HG02763 (cell line): ENCODE data around the gene PCDHA6.
"Not testable (repeated sequence)": the region's sequence is repeated elsewhere in the genome, so short reads cannot be mapped to it uniquely, and the experiment has no call there.

ENCODE experiments used
- ATAC-seq: cut with Tn5 transposase; IDR thresholded peaks from one replicate; pipeline ENCODE4 v1.9.1; 2021; ENCODE audit warnings: mild to moderate bottlenecking, moderate library complexity; ENCODE audit not compliant: unreplicated experiment

The PCDHA6 gene

DNA sequence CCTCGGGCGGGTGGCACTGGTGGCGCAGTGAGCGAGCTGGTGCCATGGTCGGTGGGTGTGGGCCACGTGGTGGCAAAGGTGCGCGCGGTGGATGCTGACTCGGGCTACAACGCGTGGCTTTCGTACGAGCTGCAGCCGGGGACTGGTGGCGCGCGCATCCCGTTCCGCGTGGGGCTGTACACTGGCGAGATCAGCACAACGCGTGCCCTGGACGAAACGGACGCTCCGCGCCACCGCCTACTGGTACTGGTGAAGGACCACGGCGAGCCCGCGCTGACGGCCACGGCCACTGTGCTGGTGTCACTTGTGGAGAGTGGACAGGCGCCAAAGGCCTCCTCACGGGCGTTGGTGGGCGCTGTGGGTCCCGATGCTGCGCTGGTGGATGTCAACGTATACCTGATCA, 18.9 kb upstream of the PCDHA6 start:
- ATAC-seq: no peak

DNA sequence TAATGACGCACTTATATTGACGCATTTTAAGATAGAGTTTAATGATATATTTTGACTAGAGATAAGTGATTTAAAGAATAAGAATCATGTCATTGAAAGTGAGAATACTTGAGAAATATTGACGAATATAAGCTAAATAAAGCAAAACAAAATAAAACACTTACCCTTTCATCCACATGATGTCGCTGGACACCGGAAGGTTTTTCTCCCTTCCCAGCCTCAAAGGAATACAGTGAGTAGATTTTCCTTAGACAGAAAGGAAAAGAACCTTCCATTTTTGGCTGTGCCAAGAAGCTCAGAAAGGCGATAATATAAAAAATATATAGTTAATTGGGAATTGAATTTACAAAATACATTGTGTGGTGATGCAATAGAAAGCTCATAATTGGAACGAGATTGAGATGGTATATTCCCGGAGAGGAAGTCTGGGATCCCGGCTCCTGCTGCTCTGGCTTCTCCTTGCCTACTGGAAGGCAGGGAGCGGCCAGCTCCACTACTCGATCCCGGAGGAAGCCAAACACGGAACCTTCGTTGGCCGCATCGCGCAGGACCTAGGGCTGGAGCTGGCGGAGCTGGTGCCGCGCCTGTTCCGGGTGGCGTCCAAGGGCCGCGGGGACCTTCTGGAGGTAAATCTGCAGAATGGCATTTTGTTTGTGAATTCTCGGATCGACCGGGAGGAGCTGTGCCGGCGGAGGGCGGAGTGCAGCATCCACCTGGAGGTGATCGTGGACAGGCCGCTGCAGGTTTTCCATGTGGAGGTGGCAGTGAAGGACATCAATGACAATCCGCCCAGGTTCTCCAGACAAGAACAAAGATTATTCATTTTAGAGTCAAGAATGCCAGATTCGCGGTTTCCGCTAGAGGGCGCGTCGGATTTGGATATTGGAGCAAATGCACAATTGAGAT, 6.1 kb upstream of the PCDHA6 start, which contains the start of gene PCDHA5:
TSS of gene PCDHA5 (plus strand) at position 239 of the 906 bp plus-strand sequence.
- ATAC-seq: no peak

DNA sequence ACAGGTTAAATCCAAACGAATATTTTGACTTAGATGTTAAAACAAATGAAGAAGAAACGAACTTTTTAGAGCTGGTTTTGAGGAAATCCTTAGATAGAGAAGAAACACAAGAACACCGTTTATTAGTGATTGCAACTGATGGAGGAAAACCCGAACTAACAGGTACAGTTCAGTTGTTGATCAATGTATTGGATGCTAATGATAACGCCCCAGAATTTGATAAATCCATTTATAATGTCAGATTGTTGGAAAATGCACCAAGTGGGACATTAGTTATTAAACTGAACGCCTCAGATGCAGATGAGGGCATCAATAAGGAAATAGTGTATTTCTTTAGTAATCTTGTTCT, 5.5 kb upstream of the PCDHA6 start:
- no peak for ATAC-seq

DNA sequence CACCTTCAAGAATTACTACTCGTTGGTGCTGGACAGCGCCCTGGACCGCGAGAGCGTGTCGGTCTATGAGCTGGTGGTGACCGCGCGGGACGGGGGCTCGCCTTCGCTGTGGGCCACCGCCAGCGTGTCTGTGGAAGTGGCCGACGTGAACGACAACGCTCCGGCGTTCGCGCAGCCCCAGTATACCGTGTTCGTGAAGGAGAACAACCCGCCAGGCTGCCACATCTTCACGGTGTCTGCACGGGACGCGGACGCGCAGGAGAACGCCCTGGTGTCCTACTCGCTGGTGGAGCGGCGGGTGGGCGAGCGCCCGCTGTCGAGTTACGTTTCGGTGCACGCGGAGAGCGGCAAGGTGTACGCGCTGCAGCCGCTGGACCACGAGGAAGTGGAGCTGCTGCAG, 4.8 kb upstream of the PCDHA6 start:
- ATAC-seq: not testable (repeated sequence)

DNA sequence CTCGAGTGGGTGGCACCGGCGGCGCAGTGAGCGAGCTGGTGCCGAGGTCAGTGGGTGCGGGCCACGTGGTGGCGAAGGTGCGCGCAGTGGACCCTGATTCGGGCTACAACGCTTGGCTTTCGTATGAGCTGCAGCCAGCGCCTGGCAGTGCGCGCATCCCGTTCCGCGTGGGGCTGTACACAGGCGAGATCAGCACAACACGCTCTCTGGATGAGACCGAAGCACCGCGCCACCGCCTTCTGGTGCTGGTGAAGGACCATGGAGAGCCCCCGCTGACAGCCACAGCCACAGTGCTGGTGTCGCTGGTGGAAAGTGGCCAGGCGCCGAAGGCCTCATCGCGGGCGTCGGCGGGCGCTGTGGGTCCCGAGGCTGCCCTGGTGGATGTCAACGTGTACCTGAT, 4.3 kb upstream of the PCDHA6 start:
- no peak for ATAC-seq

DNA sequence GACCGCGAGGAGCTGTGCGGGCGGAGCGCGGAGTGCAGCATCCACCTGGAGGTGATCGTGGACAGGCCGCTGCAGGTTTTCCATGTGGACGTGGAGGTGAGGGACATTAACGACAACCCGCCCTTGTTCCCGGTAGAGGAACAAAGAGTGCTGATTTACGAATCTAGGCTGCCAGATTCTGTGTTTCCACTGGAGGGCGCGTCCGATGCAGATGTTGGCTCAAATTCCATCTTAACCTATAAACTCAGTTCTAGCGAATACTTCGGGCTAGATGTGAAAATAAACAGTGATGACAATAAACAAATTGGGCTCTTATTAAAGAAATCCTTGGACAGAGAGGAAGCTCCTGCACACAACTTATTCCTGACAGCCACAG, 590 bp downstream of the PCDHA6 start:
- ATAC-seq: no peak

DNA sequence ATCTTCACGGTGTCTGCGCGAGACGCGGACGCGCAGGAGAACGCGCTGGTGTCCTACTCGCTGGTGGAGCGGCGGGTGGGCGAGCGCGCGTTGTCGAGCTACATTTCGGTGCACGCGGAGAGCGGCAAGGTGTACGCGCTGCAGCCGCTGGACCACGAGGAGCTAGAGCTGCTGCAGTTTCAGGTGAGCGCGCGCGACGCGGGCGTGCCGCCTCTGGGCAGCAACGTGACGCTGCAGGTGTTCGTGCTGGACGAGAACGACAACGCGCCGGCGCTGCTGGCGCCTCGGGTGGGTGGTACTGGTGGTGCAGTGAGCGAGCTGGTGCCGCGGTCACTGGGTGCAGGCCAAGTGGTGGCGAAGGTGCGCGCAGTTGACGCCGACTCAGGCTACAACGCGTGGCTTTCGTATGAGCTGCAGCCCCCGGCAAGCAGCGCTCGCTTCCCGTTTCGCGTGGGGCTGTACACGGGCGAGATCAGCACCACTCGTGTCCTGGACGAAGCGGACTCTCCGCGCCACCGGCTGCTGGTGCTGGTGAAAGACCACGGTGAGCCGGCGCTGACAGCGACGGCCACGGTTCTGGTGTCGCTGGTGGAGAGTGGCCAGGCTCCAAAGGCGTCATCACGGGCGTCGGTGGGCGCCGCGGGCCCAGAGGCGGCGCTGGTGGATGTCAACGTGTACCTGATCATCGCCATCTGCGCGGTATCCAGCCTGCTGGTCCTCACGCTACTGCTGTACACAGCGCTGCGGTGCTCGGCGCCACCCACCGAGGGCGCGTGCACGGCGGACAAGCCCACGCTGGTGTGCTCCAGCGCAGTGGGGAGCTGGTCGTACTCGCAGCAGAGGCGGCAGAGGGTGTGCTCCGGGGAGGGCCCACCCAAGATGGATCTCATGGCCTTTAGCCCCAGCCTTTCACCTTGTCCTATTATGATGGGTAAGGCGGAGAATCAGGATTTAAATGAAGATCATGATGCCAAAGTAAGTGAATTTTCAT, 2.0 kb downstream of the PCDHA6 start:
- ATAC-seq: not testable (repeated sequence)

DNA sequence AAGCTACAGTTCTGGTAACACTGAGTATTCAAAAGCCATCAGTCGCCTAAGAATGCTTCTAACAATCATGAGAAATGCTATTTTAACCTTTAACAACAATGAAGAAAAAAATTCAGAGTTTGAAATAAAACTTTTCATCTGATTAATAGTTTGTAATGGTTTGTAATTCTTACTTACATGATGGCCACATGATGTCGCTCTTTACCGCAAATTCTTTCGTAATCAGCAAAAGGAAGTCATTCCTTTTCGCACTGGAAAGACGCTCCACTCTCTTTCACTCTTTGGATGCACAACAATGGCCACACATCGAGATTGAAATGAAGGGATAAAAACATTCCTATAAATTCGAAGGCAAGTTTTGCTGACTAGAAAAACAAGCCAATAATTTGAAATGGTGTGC, 6.2 kb downstream of the PCDHA6 start, which contains the start of gene PCDHA7:
TSS of gene PCDHA7 (plus strand) at position 277 of the 400 bp plus-strand sequence. CDS start at position 392, 115 bp downstream.
- ATAC-seq: no peak

DNA sequence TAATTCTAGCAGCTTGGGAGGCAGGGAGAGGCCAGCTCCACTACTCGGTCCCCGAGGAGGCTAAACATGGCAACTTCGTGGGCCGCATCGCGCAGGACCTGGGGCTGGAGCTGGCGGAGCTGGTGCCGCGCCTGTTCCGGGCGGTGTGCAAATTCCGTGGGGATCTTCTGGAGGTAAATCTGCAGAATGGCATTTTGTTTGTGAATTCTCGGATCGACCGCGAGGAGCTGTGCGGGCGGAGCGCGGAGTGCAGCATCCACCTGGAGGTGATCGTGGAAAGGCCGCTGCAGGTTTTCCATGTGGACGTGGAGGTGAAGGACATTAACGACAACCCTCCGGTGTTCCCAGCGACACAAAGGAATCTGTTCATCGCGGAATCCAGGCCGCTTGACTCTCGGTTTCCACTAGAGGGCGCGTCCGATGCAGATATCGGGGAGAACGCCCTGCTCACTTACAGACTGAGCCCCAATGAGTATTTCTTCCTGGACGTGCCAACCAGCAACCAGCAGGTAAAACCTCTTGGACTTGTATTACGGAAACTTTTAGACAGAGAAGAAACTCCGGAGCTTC, 6.8 kb downstream of the PCDHA6 start:
- ATAC-seq: not testable (repeated sequence)

DNA sequence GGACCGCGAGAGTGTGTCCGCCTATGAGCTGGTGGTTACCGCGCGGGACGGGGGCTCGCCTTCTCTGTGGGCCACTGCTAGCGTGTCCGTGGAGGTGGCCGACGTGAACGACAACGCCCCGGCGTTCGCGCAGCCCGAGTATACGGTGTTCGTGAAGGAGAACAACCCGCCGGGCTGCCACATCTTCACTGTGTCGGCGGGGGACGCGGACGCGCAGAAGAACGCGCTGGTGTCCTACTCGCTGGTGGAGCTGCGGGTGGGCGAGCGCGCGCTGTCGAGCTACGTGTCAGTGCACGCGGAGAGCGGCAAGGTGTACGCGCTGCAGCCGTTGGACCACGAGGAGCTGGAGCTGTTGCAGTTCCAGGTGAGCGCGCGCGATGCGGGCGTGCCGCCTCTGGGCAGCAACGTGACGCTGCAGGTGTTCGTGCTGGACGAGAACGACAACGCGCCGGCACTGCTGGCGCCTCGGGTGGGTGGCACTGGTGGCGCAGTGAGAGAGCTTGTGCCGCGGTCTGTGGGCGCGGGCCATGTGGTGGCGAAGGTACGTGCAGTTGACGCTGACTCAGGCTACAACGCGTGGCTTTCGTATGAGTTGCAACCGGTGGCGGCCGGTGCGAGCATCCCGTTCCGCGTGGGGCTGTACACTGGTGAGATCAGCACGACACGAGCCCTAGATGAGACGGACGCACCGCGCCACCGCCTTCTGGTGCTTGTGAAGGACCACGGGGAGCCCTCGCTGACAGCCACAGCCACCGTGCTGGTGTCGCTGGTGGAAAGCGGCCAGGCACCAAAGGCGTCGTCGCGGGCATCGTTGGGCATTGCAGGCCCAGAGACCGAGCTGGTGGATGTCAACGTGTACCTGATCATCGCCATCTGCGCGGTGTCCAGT, 8.1 kb downstream of the PCDHA6 start:
- no peak for ATAC-seq

DNA sequence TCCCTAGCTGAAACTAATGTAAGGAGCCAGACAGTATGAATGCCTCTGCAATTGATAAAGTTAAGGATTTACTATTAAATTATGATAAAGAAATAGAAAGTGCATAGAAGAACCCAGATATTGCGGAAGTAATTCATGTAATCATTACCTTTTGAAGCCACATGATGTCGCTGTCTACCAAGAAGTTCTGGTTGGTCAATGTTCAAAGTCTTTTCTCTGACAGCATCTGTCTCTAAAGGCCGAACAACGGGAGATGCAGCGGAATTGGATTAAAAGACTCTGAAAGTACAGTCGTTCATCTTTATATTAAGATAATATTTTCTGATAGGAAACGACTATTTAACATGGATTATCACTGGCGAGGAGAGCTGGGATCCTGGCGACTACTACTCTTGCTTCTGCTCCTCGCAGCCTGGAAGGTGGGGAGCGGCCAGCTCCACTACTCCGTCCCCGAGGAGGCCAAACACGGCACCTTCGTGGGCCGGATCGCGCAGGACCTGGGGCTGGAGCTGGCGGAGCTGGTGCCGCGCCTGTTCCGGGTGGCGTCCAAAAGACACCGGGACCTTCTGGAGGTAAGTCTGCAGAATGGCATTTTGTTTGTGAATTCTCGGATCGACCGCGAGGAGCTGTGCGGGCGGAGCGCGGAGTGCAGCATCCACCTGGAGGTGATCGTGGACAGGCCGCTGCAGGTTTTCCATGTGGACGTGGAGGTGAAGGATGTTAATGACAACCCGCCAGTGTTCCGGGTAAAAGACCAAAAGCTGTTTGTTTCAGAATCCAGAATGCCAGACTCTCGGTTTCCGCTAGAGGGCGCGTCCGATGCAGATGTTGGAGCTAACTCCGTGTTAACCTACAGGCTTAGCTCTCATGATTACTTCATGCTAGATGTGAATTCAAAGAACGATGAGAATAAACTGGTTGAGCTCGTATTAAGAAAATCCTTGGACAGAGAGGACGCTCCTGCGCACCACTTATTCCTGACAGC, 13.5 kb downstream of the PCDHA6 start, which contains the start of gene PCDHA8:
TSS of gene PCDHA8 (plus strand) at position 210 of the 985 bp plus-strand sequence. CDS start at position 345, 135 bp downstream.
- ATAC-seq: no peak

DNA sequence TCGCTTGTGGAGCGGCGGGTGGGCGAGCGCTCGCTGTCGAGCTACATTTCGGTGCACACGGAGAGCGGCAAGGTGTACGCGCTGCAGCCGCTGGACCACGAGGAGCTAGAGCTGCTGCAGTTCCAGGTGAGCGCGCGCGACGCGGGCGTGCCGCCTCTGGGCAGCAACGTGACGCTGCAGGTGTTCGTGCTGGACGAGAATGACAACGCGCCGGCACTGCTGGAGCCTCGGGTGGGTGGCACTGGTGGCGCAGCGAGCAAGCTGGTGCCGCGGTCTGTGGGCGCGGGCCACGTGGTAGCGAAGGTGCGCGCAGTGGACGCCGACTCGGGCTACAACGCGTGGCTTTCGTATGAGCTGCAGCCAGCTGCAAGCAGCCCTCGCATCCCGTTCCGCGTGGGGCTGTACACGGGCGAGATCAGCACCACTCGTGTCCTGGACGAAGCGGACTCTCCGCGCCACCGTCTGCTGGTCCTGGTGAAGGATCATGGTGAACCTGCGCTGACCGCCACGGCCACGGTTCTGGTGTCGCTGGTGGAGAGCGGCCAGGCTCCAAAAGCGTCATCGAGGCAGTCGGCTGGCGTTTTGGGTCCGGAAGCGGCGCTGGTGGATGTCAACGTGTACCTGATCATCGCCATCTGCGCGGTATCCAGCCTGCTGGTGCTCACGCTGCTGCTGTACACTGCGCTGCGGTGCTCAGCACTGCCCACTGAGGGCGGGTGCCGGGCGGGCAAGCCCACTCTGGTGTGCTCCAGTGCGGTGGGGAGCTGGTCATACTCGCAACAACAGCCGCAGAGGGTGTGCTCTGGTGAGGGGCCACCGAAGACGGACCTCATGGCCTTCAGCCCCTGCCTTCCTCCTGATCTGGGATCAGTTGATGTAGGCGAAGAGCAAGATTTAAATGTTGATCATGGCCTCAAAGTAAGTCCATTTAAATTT, 15.3 kb downstream of the PCDHA6 start:
- no peak for ATAC-seq

DNA sequence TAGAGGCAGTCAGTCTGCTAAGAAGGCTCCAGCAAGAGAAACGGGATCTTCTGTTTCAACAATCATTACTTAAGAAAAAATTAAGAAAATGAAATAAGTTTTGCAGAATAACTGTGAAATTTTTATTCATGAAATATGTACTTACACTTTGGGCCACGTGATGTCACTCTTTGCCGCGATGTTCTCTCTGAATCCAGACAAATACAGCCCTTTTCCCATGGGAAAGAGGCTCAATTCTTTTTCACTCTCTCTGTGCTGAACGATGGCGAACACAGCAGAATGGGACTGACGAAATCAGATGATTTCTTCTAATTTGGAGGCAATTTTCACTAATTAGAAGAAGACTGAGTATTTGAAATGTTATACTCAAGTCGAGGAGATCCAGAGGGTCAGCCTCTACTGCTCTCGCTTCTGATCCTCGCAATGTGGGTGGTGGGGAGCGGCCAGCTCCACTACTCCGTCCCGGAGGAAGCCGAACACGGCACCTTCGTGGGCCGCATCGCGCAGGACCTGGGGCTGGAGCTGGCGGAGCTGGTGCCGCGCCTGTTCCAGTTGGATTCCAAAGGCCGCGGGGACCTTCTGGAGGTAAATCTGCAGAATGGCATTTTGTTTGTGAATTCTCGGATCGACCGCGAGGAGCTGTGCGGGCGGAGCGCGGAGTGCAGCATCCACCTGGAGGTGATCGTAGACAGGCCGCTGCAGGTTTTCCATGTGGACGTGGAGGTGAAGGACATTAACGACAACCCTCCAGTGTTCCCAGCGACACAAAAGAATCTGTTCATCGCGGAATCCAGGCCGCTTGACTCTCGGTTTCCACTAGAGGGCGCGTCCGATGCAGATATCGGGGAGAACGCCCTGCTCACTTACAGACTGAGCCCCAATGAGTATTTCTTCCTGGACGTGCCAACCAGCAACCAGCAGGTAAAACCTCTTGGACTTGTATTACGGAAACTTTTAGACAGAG, 20.7 kb downstream of the PCDHA6 start, which contains the start of gene PCDHA9:
TSS of gene PCDHA9 (plus strand) at position 244 of the 964 bp plus-strand sequence. CDS start at position 358, 114 bp downstream.
- not testable (repeated sequence) for ATAC-seq

DNA sequence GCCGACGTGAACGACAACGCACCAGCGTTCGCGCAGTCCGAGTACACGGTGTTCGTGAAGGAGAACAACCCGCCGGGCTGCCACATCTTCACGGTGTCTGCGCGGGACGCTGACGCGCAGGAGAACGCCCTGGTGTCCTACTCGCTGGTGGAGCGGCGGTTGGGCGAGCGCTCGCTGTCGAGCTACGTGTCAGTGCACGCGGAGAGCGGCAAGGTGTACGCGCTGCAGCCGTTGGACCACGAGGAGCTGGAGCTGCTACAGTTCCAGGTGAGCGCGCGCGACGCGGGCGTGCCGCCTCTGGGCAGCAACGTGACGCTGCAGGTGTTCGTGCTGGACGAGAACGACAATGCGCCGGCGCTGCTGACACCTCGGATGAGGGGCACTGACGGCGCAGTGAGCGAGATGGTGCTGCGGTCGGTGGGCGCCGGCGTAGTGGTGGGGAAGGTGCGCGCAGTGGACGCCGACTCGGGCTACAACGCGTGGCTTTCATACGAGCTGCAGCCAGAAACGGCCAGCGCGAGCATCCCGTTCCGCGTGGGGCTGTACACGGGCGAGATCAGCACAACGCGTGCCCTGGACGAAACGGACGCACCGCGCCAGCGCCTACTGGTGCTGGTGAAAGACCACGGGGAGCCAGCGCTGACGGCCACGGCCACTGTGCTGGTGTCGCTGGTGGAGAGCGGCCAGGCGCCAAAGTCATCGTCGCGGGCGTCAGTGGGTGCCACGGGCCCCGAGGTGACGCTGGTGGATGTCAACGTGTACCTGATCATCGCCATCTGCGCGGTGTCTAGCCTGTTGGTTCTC, 22.3 kb downstream of the PCDHA6 start:
- ATAC-seq: not testable (repeated sequence)
